HG03442 (cell line): Measurements from ENCODE around the gene PUS7.

Experiments used
- ATAC-seq: cut with Tn5 transposase; IDR thresholded peaks from one replicate; pipeline ENCODE4 v1.9.1; 2021; ENCODE audit warnings: mild to moderate bottlenecking, moderate library complexity; ENCODE audit not compliant: unreplicated experiment

PUS7 gene

GRCh38 chr7:105502173-105502572 is 19.9 kb downstream of the PUS7 start:
- ATAC-seq: no peak

GRCh38 chr7:105497016-105497415 is 25.1 kb downstream of the PUS7 start:
- ATAC-seq: no peak

- no peak for ATAC-seq
Observed at GRCh38 chr7:105496521-105496920, 25.6 kb downstream of the PUS7 start.

GRCh38 chr7:105493923-105494315 is 28.2 kb downstream of the PUS7 start:
- ATAC-seq: no peak

GRCh38 chr7:105493196-105493922 is 28.7 kb downstream of the PUS7 start:
- no peak for ATAC-seq

GRCh38 chr7:105489409-105489808 is 32.7 kb downstream of the PUS7 start:
- ATAC-seq: no peak

- ATAC-seq: no peak
Observed at GRCh38 chr7:105487579-105488571, 34.2 kb downstream of the PUS7 start.

GRCh38 chr7:105480931-105481330 is 41.1 kb downstream of the PUS7 start:
- no peak for ATAC-seq

- ATAC-seq: no peak
Observed at GRCh38 chr7:105478606-105479005, 43.5 kb downstream of the PUS7 start.

GRCh38 chr7:105477908-105478307 is 44.2 kb downstream of the PUS7 start:
- ATAC-seq: no peak

GRCh38 chr7:105474045-105474444 is 48.0 kb downstream of the PUS7 start:
- ATAC-seq: no peak

- ATAC-seq: no peak
Observed at GRCh38 chr7:105473163-105473562, 48.9 kb downstream of the PUS7 start.

- no peak for ATAC-seq
Observed at GRCh38 chr7:105470846-105471245, 51.2 kb downstream of the PUS7 start.

GRCh38 chr7:105470090-105470489 is 52.0 kb downstream of the PUS7 start:
- ATAC-seq: no peak

GRCh38 chr7:105462765-105463420 is 59.2 kb downstream of the PUS7 start:
- no peak for ATAC-seq

GRCh38 chr7:105461518-105461917 is 60.6 kb downstream of the PUS7 start:
- ATAC-seq: no peak

GRCh38 chr7:105457619-105458225 is 64.3 kb downstream of the PUS7 start:
- no peak for ATAC-seq

- ATAC-seq: no peak
Observed at GRCh38 chr7:105454921-105455320, 67.2 kb downstream of the PUS7 start.

GRCh38 chr7:105454095-105454747 is 67.8 kb downstream of the PUS7 start:
- no peak for ATAC-seq

- ATAC-seq: no peak
Observed at GRCh38 chr7:105452085-105452484, 70.0 kb downstream of the PUS7 start.
